ENCODE measurements around the gene TGFB1I1. TPM values are rescaled to one million over a fixed set of nuclear protein-coding genes. Genes with fewer than 3 reads are reported as not detected.

Gene TGFB1I1
- total and polyA plus RNA-seq, 2 donors (not counting 3 experiments of a cell fraction or from before 2014, with no cell fraction given), result 73.7 to 115 TPM

DNA sequence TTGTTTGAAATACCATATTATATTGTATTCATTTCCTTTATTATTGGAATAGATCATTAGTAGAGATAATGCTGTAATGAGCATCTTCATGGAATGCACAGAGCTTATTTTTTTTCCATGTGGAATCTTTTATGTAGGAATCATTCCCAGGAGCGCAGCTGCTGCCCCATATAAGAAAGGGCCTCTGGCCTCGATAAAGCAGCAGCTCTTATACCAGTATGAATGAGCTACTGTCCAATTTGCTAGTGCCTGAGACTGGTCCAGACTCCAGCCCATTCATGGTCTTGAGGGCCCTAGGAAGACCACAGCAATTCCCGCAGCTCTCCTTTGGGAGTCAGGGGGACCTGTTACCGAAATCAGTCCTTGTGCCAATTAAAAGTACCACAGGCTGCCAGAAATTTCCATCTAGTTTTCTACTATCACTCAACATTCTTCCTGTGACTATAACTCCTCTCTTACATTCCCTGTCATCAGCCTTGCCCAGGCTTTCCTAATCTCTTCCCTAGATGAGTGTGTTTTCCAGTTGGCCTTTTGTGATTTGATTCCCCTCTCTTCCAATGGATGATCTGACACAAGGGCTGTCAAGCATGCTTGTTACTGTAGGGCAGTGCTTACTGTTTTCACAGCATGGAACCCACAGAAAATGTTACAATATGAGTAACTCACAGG lies 31.3 kb upstream of the TGFB1I1 start:
- Histone ChIP-seq H3K4me3 (replicated peaks in 1 of 3; ENCODE audit: insufficient read depth in 1 of 3, low read depth in 1 of 3, low read length in 3 of 3) (no peak overlapping the region), H2AFZ (ENCODE audit: low read depth, low read length) (no peak overlapping the region), H3K9me3 (replicated peaks; ENCODE audit: control insufficient read depth, insufficient read depth, low read length) (no peaks in the 10 kb centered on the region), H3K27me3 (ENCODE audit: control insufficient read depth in 2 of 2, insufficient read depth in 2 of 2, low read length in 2 of 2) (peaks cover 3 to 11% of the 10 kb centered on the region in 2 experiments), H3K4me2 (ENCODE audit: insufficient read depth, low read length) (no peak overlapping the region), H3K4me1 (ENCODE audit: control insufficient read depth, extremely low read depth, insufficient read depth, low read length) (no peaks in the 10 kb centered on the region), H3K27ac (ENCODE audit: insufficient read depth, low read depth, low read length) (no peak overlapping the region), H3K36me3 (ENCODE audit: control insufficient read depth in 2 of 2, extremely low read depth in 1 of 2, insufficient read depth in 2 of 2, low read length in 2 of 2) (no peaks in the 10 kb centered on the region), H3K79me2 (ENCODE audit: control insufficient read depth, insufficient read depth, low read length) (no peaks in the 10 kb centered on the region), H3K9ac (replicated peaks; ENCODE audit: extremely low read depth, insufficient read depth, low read length) (no peak overlapping the region), H4K20me1 (replicated peaks; ENCODE audit: control insufficient read depth, extremely low read depth, insufficient read depth, low read length) (no peaks in the 10 kb centered on the region), H3K9me1 (replicated peaks; ENCODE audit: control insufficient read depth, extremely low read depth, insufficient read depth, low read length) (no peaks in the 10 kb centered on the region)
- ChIA-PET POLR2A (no interaction called here), CTCF (interaction anchor here (1.2 to 2.4 kb wide), 3 partner anchors 10 to 456 kb away, joined by 3 to 7 read pairs (median 6); no protein-coding TSS in a partner anchor)
- intact Hi-C loops (cut with micrococcal nuclease), result loop anchor here (1.0 to 5.0 kb wide), 3 partner anchors 257 to 427 kb away; partner anchors contain the start of gene KAT8
- no TSS peak for BruUV-seq (replicated peaks)
- FAIRE-seq, result peak; percentile 15
- no peak for DNase-seq (ENCODE audit: low read depth, low spot score)
- TF ChIP-seq FOS (IDR thresholded peaks at IDR 0.05; ENCODE audit: borderline replicate concordance, insufficient read depth, low read length) (no peak), EZH2 (IDR thresholded peaks at IDR 0.05; ENCODE audit: borderline replicate concordance, low read depth, low read length, severe bottlenecking) (no peak), GATA2 (IDR thresholded peaks at IDR 0.05; ENCODE audit: insufficient read depth, insufficient read length, low read depth, low read length) (no peak)
- dilution Hi-C loops (cut with MboI; ENCODE audit: extremely low pct_ligation_motif_present, low sequenced_read_pairs), result no loop called here

GRCh38 chr16:31441956-31442355 lies 30.0 kb upstream of the TGFB1I1 start:
- H3K36me3 ChIP-seq (ENCODE audit: control insufficient read depth in 2 of 2, extremely low read depth in 1 of 2, insufficient read depth in 2 of 2, low read length in 2 of 2), result no peaks in the 10 kb centered on the region
- ChIA-PET POLR2A (interaction anchor here (1.2 kb wide), 1 partner anchor 10 kb away, joined by 5 read pairs; no protein-coding TSS in a partner anchor), CTCF (interaction anchor here (0.8 to 3.6 kb wide), 16 partner anchors 10 to 488 kb away, joined by 3 to 48 read pairs (median 6); partner anchors contain the start of genes ARMC5, FUS, HSD3B7 and PYCARD)
- intact Hi-C loops (cut with micrococcal nuclease) (loop anchor here (2.0 to 5.0 kb wide), 3 partner anchors 241 to 425 kb away; no protein-coding TSS in a partner anchor), dilution Hi-C loops (cut with MboI; ENCODE audit: extremely low pct_ligation_motif_present, low sequenced_read_pairs) (no loop called here)
- H3K9me3 ChIP-seq (replicated peaks; ENCODE audit: control insufficient read depth, insufficient read depth, low read length), result no peaks in the 10 kb centered on the region
- no peaks in the 10 kb centered on the region for H3K79me2 ChIP-seq (ENCODE audit: control insufficient read depth, insufficient read depth, low read length)
- BruUV-seq (replicated peaks), result no TSS peak
- H4K20me1 ChIP-seq (replicated peaks; ENCODE audit: control insufficient read depth, extremely low read depth, insufficient read depth, low read length), result no peaks in the 10 kb centered on the region
- DNase-seq (ENCODE audit: low read depth, low spot score) (no peak), FAIRE-seq (no peak)
- H3K4me2 ChIP-seq (ENCODE audit: insufficient read depth, low read length), result no peak overlapping the region
- peak overlapping the region in 1 of 3 experiments; percentile 17 for H3K4me3 ChIP-seq (replicated peaks in 1 of 3; ENCODE audit: insufficient read depth in 1 of 3, low read depth in 1 of 3, low read length in 3 of 3)
- no peak overlapping the region for H3K27ac ChIP-seq (ENCODE audit: insufficient read depth, low read depth, low read length)
- no peak overlapping the region for H2AFZ ChIP-seq (ENCODE audit: low read depth, low read length)
- H3K9ac ChIP-seq (replicated peaks; ENCODE audit: extremely low read depth, insufficient read depth, low read length), result no peak overlapping the region
- H3K9me1 ChIP-seq (replicated peaks; ENCODE audit: control insufficient read depth, extremely low read depth, insufficient read depth, low read length), result no peaks in the 10 kb centered on the region
- TF ChIP-seq POLR2AphosphoS5 (IDR thresholded peaks at IDR 0.05; ENCODE audit: insufficient read depth, low read depth, low read length), result no peak
- TF ChIP-seq MYC (IDR thresholded peaks at IDR 0.05; ENCODE audit: low read depth, low read length), result no peak
- no peak for TF ChIP-seq GATA2 (IDR thresholded peaks at IDR 0.05; ENCODE audit: insufficient read depth, insufficient read length, low read depth, low read length)
- no peak for TF ChIP-seq POLR2A (IDR thresholded peaks at IDR 0.05; ENCODE audit: low read depth, low read length)
- TF ChIP-seq FOS (IDR thresholded peaks at IDR 0.05; ENCODE audit: borderline replicate concordance, insufficient read depth, low read length), result no peak
- TF ChIP-seq MAX (IDR thresholded peaks at IDR 0.05; ENCODE audit: insufficient read depth, insufficient read length), result no peak
- no peak for TF ChIP-seq JUN (IDR thresholded peaks at IDR 0.05; ENCODE audit: borderline replicate concordance, insufficient read depth, insufficient read length, low read depth)
- TF ChIP-seq, protein P1, sequence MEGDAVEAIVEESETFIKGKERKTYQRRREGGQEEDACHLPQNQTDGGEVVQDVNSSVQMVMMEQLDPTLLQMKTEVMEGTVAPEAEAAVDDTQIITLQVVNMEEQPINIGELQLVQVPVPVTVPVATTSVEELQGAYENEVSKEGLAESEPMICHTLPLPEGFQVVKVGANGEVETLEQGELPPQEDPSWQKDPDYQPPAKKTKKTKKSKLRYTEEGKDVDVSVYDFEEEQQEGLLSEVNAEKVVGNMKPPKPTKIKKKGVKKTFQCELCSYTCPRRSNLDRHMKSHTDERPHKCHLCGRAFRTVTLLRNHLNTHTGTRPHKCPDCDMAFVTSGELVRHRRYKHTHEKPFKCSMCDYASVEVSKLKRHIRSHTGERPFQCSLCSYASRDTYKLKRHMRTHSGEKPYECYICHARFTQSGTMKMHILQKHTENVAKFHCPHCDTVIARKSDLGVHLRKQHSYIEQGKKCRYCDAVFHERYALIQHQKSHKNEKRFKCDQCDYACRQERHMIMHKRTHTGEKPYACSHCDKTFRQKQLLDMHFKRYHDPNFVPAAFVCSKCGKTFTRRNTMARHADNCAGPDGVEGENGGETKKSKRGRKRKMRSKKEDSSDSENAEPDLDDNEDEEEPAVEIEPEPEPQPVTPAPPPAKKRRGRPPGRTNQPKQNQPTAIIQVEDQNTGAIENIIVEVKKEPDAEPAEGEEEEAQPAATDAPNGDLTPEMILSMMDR (IDR thresholded peaks at IDR 0.05; ENCODE audit: extremely low read depth in 1 of 2, insufficient read depth in 1 of 2, low read depth in 1 of 2, low read length in 2 of 2), result no peak
- TF ChIP-seq EZH2 (IDR thresholded peaks at IDR 0.05; ENCODE audit: borderline replicate concordance, low read depth, low read length, severe bottlenecking), result no peak
- peaks cover 3 to 11% of the 10 kb centered on the region in 2 experiments for H3K27me3 ChIP-seq (ENCODE audit: control insufficient read depth in 2 of 2, insufficient read depth in 2 of 2, low read length in 2 of 2)
- H3K4me1 ChIP-seq (ENCODE audit: control insufficient read depth, extremely low read depth, insufficient read depth, low read length), result no peaks in the 10 kb centered on the region
